G401.6 (cell line): Measurements from ENCODE around the gene SPOCK1.

Experiments
- FAIRE-seq: peaks from 2 replicates; lab custom pipeline; 2012; peaks lifted over from hg19 to GRCh38; lab: Jason Lieb, UNC

The SPOCK1 gene

GRCh38 chr5:137218896-137219295 is 280.2 kb downstream of the SPOCK1 start:
- no peak for FAIRE-seq

GRCh38 chr5:137218471-137218870 is 280.7 kb downstream of the SPOCK1 start:
- FAIRE-seq = no peak

- FAIRE-seq = no peak
These were observed 281.4 kb downstream of the SPOCK1 start for GRCh38 chr5:137217599-137218200.

GRCh38 chr5:137216976-137217598 is 282.0 kb downstream of the SPOCK1 start:
- FAIRE-seq = no peak

- no peak for FAIRE-seq
These were observed 283.3 kb downstream of the SPOCK1 start for GRCh38 chr5:137215780-137216179.

GRCh38 chr5:137215261-137215660 is 283.9 kb downstream of the SPOCK1 start:
- FAIRE-seq = no peak

- FAIRE-seq = no peak
These were observed 284.5 kb downstream of the SPOCK1 start for GRCh38 chr5:137214446-137215189.

GRCh38 chr5:137212471-137212870 is 286.7 kb downstream of the SPOCK1 start:
- FAIRE-seq = no peak

- no peak for FAIRE-seq
These were observed 289.8 kb downstream of the SPOCK1 start for GRCh38 chr5:137209232-137209809.

GRCh38 chr5:137207023-137207760 is 291.9 kb downstream of the SPOCK1 start:
- no peak for FAIRE-seq

- FAIRE-seq = no peak
These were observed 293.0 kb downstream of the SPOCK1 start for GRCh38 chr5:137206030-137206715.

GRCh38 chr5:137205231-137206027 is 293.7 kb downstream of the SPOCK1 start:
- no peak for FAIRE-seq

- FAIRE-seq = no peak
These were observed 296.0 kb downstream of the SPOCK1 start for GRCh38 chr5:137203011-137203632.

GRCh38 chr5:137201876-137202275 is 297.2 kb downstream of the SPOCK1 start:
- FAIRE-seq = no peak

- FAIRE-seq = no peak
These were observed 298.0 kb downstream of the SPOCK1 start for GRCh38 chr5:137200906-137201700.

- no peak for FAIRE-seq
These were observed 299.2 kb downstream of the SPOCK1 start for GRCh38 chr5:137199966-137200365.

- no peak for FAIRE-seq
These were observed 299.9 kb downstream of the SPOCK1 start for GRCh38 chr5:137199201-137199600.

- no peak for FAIRE-seq
These were observed 303.6 kb downstream of the SPOCK1 start for GRCh38 chr5:137195483-137195882.

GRCh38 chr5:137194300-137194699 is 304.8 kb downstream of the SPOCK1 start:
- no peak for FAIRE-seq

- FAIRE-seq = no peak
These were observed 306.8 kb downstream of the SPOCK1 start for GRCh38 chr5:137192293-137192743.
